AG09309 (cell line): Measurements from ENCODE around the gene MCUR1.
"Not testable (repeated sequence)": the region's sequence is repeated elsewhere in the genome, so short reads cannot be mapped to it uniquely, and the experiment has no call there.

ENCODE experiments used
- DNase-seq: peaks from one replicate; pipeline ENCODE4 v3.0.0-alpha.2; 2010; ENCODE audit warnings: low read depth
- H3K4me3 ChIP-seq: 2 replicates; pipeline ENCODE4 v1.5.1; 2011; ENCODE audit warnings: mild to moderate bottlenecking, low read depth, low read length, moderate library complexity; ENCODE audit not compliant: control insufficient read depth
- CTCF ChIP-seq: IDR thresholded peaks from 2 replicates; pipeline ENCODE4 v1.5.1; 2011; ENCODE audit warnings: mild to moderate bottlenecking, low read depth, low read length, inconsistent platforms; ENCODE audit not compliant: insufficient read depth, control insufficient read depth; ENCODE audit errors: missing control alignments

MCUR1 gene, protein sequence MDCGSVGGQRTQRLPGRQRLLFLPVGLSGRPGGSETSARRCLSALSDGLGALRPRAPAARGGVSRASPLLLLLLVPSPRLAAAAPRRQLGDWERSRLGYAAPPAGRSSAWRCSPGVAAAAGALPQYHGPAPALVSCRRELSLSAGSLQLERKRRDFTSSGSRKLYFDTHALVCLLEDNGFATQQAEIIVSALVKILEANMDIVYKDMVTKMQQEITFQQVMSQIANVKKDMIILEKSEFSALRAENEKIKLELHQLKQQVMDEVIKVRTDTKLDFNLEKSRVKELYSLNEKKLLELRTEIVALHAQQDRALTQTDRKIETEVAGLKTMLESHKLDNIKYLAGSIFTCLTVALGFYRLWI

GRCh38 chr6:13814176-13814937 is at the start of gene MCUR1:
Gene MCUR1 (minus strand): TSS chr6:13814557. CDS start chr6:13814429, 128 bp downstream.
- DNase-seq = no peak
- TF ChIP-seq CTCF = no peak
- H3K4me3 ChIP-seq = peak within 1 kb of the TSS; percentile 86

DNA sequence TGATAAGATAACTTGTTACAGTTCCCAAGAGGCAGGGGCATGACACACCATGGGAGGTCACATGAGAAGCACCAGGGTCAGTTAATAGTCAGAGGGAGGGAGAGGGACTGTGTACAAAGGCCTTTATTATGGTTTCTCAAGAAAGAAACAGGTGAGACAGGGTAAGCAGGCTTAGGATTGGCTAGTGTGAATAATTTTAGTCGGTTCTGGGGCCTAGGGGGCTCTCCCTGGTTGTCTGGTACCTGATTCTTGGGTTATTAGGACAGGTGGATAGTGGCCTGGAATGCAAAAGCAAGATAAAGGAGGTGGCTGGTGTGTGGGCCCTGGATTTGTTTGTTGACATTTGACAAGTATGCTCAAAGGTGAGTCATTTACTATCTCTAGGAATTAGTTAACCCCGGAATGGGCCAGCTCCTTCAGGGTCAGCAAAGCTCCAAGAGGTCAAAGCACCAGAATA is 49.4 kb upstream of the MCUR1 start:
- no peak for DNase-seq
- TF ChIP-seq CTCF = no peak
- no peak overlapping the region for H3K4me3 ChIP-seq

DNA sequence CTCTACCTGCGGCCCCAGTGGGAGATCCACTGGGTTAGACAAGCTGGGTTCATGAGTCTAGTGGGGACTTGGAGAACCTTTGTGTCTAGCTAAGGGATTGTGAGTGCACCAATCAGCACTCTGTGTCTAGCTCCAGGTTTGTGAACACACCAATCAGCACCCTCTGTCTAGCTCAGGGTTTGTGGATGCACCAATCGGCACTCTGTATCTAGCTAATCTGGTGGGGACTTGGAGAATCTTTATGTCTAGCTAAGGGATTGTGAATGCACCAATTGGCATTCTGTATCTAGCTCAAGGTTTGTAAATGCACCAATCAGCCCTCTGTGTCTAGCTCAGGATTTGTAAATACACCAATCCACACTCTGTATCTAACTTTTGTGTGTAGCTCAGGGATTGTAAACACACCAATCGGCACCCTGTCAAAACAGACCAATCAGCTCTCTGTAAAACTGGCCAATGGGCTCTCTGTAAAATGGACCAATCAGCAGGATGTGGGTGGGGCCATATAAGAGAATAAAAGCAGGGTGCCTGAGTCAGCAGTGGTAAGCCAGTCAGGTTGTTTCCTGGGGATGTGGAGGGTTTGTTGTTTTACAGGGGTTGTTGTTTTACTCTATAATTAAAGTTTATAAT is 46.3 kb upstream of the MCUR1 start:
- not testable (repeated sequence) for H3K4me3 ChIP-seq, DNase-seq

DNA sequence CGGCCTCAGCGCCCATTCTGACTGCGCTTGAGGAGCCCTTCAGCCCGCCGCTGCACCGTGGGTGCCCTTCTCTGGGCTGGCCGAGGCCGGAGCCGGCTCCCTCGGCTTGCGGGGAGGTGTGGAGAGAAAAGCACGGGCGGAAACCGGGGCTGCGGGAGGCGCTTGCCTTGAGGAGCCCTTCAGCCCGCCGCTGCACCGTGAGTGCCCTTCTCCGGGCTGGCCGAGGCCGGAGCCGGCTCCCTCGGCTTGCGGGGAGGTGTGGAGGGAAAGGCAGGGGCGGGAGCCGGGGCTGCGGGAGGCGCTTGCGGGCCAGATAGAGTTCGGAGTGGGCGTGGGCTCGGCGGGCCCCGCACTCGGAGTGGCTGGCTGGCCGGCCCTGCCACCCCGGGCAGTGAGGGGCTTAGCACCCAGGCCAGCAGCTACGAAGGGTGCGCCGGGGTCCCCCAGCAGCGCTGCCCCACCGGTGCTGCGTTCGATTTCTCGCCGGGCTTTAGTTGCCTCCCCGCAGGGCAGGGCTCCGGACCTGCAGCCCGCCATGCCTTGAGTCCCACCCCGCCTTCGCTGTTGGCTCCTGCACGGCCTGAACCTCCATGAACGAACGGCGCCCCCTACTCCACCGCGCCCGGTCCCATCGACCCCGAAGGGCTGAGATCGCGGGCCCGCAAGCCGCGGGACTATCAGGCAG is 45.7 kb upstream of the MCUR1 start:
- TF ChIP-seq CTCF = no peak
- no peak for DNase-seq
- no peak overlapping the region for H3K4me3 ChIP-seq

GRCh38 chr6:13854716-13855250 is 40.4 kb upstream of the MCUR1 start:
- no peak overlapping the region for H3K4me3 ChIP-seq
- no peak for TF ChIP-seq CTCF
- no peak for DNase-seq

- H3K4me3 ChIP-seq = no peak overlapping the region
- no peak for DNase-seq
- TF ChIP-seq CTCF = no peak
Measured at GRCh38 chr6:13853871-13854270, 39.5 kb upstream of the MCUR1 start.
